Esophagus muscularis mucosa (tissue), 3 donors: ENCODE measurements around the gene ADH1C.

Experiments
- CTCF ChIP-seq, 3 experiments: fragments of 200-600 bp in 2 of 3; fragments of 450-650 bp in 1 of 3; sonication (generic) in 2 of 3; IDR thresholded peaks; one replicate each; pipeline ENCODE4 v1.5.1; 2017 to 2019; ENCODE audit warnings: antibody characterized with exemption in 3 of 3, mild to moderate bottlenecking in 2 of 3, moderate library complexity in 1 of 3
- POLR2A ChIP-seq: fragments of 450-650 bp; IDR thresholded peaks from one replicate; pipeline ENCODE4 v1.6.1; 2017; ENCODE audit warnings: antibody characterized with exemption, moderate library complexity, mild to moderate bottlenecking, low read depth
- POLR2AphosphoS5 ChIP-seq, 2 donors: sonication (generic); formaldehyde crosslinking; IDR thresholded peaks; one replicate each; pipeline ENCODE4 v1.6.1; 2017; ENCODE audit warnings: antibody characterized with exemption in 2 of 2

DNA sequence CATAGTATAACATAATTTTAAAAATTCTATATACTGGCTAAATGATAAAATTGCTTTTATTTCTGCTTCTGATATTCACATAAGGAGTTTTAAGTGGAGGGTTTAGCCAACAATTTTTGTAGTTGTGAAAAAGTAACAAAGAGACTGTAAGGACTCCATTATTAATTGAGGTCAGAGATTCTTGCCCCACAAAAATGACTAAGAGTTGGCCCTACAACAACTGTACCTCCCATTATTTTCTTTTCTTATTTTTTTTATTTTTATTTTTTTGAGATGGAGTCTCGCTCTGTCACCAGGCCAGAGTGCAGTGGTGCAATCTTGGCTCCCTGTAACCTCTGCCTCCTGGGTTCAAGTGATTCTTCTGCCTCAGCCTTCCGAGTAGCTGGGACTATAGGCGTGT lies 21.9 kb downstream of the ADH1C start:
- TF ChIP-seq POLR2A = no peak
- TF ChIP-seq CTCF (IDR thresholded peaks at IDR 0.05) = no peak
- peak in 1 of 2 donors; percentile 5 for TF ChIP-seq POLR2AphosphoS5 (IDR thresholded peaks at IDR 0.05)
